Eye (tissue), 1 donor: ENCODE data around the gene PODN.

Source experiments
- DNase-seq: peaks from one replicate; pipeline ENCODE4 v3.0.0-alpha.2; 2015

The PODN gene

DNA sequence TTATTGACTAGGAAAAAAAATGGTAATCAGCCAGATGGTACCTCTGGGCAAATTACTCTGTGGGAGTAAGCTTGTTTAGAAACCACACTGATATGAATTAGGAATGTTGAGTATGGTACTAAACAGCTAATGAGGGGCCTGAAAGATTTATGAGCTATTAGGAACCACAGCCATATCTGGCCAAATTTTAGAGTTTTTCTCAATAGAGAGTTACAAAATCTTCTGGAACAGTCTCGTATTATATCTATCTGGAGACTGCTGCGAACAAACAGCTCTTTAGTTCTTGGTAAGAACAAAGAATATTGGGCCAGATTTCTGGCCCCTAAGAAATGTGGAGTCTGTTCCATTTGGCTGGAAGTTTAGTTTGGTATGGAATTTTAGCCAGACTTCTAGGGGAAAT lies 4.9 kb upstream of the PODN start:
- no peak for DNase-seq

DNA sequence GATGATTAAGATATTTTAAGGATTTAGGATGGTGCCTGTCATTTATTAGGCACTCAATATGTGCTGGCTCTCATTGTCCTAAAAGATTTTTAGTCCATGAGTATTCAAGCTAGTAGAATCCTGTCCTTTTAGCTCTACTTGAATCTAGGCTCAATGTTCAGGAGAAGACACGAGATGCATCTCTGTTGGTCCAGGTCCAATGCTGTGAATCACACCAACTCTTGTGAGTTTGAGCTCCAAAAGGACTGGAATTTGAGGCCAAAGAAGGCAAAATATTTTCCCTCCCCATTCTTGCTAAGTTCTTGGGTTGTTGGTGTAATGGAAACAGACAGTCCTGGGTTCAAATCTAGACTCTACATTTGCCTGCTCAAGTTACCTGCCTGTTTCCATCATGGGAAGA lies 1.4 kb upstream of the PODN start:
- DNase-seq: no peak

DNA sequence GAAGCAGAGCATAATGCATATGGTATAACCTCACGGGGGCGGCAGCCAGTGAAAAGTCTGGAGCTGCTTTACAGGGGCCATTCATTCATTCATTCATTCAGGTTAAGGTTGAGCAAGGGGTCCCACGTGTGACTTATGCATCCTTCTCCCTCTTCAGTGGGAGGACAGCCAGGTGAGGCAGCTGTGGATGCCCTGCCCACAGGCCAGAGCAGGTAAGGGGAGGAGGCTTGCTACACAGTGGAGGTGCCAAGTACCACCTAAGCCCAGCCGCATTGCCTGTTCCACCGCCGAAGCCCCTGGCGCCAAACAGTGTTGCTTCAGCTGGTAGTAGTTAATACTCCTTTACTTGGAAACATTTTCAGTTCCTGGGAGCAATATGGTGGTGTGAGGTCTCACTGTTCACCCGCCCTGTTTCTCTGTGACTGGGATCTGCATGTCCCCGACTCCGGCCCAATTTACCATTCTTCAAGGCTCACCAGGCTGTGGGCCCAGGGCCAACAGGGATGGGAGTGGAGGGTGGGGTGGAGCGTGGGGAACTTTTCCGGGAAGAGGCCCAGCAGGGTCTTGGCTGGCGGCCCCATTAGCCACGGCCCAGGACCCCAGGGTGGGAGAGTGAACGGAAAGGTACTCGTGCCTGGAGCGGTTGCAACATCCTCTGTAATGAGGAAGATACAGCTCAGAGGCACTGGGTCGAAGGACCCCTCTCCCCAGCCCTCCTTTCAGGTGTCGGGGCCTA lies 722 bp upstream of the PODN start:
- peak; percentile 72 for DNase-seq

DNA sequence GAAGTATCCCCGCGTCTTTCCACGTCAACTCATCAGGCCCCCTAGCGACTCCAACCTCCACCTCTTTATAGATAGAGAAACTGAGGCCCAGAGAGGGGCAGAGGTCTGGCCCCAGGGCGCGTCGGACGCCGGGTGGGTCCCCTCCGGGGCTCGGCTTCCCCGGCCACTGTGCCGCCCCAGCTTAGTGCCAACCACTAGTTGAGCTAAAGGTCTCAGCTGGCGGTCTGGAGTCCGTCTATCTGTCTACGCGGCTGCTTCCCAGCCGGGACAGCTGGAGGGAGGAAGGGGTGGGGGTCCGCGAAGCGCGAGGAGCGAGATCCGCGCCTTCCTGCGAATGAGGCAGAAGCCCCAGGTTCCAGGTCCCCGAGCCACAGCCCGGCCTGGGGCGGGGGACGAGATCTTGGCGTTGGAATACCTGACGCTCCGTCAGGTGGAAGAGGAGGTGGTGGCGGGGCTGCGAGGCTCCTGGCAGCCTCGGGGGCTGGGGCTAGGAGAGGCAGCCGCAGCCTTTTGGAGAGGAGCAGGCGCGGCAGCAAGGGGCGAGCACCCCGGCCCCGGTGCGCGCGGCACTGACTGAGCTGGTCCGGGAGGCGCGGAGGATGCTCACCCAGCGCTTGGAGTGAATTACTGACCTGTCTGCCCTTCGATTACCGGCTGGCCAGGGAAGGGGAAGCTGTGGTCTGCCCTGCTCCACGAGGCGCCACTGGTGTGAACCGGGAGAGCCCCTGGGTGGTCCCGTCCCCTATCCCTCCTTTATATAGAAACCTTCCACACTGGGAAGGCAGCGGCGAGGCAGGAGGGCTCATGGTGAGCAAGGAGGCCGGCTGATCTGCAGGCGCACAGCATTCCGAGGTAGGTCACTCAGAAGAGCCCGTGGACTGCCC lies 937 bp downstream of the PODN start:
- DNase-seq: peak; percentile 60

DNA sequence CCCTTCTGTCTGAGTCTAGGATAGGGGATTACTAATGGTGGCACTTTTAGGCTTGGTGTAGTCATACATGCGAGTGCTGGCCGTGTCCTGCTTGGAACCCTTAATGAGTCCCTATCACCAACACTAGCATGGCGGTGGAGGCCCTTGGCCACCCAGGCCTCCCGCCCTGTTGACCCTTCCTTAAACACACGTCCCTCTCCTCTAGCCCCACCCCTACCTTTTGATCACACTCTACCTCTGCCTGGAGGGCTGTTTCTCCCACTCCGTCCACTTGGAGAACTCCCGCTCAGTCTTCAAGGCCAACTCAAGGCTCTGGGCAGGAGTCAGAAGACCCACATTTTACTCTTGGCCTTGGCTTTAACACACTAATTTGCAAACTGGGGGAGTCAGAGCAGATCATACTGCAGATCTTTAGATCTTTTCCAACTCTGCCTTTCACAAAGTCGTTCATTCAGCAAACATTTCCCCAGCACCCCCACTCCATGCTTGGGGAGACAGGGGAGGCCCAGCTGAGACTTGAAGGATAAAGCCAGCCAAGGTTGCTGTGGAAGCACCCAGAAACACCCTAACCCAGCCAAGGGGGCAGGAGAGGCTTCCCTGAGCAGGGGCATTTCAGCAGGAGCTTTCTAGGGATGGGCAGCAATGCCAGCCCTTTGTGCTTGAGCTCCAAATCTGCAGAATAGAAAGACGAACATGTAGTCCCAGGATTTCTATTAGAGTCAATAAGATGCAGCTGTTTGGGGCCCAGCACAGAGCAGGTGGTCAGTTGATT lies 1.9 kb downstream of the PODN start:
- DNase-seq: no peak

DNA sequence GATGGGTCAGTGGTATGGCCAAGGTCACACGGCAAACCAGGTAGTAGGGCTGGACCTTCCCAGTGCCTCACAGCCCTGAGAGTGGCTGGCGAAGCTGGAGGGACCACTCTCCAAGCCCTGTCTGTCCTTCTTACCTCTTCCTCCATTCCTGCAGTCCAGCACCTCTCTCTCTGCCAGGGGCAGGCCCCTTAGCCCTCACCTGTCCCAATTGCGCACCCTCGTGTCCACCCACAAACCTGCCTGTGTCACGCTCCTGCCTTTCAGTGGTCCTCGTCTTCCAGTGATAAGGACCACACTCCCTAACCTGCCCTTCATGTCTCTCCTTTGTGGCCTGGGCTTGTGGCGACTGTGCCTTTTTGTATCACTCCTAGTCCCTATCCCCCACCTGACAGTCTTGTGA lies 3.4 kb downstream of the PODN start:
- DNase-seq: no peak

DNA sequence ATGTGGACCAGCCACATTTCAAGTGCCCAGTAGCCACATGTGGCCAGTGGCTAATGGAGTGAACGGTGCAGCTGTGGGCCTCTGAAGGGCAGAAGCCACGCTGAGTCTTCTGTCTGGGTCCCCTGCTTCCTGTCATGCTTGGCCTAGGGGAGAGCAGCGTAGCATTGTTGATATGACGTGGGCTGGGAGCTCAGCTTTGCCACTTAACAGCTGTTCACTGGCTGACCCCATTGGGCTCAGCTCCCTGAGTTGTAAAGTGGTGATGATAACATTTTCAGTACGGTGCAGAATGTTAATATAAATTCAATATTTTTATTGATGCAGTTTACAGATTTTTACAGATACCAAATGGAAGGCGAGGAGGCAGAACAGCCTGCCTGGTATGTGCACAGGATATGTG lies 4.5 kb downstream of the PODN start:
- DNase-seq: no peak

DNA sequence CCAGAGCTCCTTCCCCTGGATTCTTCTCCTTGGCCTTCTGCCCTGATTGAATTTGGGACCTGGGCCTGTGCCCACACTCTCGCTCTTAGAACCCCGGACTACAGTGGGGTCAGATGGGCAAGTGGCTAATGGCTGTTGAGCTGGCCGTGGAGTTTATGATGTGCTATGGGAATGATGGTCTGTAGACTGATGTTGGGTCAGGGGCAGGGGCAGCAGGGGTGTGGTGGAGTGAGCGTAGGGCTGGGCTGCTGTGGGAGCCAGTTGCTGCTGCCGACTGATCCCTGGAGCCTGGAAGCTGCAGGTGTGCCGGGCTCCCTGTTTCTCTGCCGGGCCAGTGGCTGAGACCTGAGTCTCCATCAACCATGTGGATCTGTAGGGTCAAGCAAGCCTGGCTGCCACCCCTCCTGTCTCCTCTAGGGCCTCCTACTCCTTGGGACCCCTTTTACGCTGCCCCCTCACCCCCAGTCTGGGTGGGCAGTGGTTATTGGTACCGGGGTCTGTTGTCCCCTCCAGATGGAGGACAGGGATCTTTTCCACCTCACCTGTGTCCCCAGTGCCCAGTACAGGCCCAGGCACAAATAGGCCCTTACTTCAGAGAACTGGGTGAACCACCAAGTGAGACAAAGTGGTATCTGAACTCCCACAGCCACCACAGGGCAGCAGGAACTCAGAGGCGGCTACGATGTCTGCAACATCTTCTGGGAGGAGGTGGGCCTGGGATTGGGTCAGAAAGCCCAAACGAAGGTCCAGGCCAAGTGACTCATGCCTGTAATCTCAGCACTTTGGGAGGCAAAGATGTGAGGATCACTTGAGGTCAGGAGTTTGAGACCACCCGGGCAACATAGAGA lies 5.1 kb downstream of the PODN start:
- DNase-seq: no peak

DNA sequence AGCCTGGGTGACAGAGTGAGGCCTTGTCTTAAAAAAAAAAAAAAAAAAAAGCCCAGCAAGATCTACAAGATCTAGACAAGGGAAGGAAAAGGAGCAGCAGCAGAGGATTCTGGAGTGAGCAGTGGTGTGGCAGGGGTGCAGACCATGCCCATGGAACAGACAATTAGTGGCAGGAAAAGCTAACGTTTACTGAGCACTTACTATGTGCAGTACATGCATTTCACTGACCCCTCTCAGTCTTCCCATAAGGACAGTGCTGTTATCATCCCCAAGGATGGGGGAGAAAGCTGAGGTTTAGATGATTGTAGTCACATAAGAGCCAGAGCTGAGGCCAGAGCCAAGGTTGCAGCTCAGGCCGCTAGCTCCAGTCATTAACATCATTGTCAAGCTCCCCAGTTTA lies 5.9 kb downstream of the PODN start:
- no peak for DNase-seq

DNA sequence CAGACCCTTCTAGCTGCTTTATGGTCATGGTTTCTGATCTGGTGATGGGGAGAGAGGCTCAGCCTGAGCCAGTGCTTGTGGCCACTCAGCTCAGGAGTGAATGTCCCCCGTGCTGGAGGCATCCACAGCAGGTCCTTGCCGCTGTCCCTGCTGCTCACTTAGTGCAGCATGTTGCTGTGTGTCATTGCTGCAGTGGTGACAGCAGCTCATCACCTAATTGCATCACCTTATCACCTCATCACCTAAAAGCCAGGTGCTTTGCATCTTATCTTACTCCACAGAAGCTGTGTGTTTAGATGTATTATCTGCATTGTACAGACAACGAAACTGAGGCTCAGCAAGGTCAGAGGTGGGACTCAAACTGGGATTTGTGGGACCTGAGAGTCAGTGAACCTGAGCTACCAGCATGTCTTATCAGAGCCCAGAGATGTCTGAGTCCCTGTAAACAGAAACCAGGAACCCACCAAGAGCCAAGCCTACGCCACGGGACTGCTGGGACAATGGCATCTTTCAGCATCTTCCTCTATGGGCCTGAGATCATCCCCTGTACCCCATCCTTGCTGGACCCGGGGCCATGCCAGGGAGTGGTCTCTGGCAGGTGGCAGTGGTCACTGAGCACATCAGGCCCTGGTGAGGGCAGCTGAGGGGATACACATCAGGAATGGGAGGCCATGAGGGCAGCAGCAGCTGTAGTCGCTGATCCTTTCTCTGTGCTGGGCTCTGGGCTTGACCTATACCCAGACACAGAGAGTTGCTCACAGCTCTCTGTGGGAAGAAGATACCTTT lies 6.5 kb downstream of the PODN start:
- no peak for DNase-seq

DNA sequence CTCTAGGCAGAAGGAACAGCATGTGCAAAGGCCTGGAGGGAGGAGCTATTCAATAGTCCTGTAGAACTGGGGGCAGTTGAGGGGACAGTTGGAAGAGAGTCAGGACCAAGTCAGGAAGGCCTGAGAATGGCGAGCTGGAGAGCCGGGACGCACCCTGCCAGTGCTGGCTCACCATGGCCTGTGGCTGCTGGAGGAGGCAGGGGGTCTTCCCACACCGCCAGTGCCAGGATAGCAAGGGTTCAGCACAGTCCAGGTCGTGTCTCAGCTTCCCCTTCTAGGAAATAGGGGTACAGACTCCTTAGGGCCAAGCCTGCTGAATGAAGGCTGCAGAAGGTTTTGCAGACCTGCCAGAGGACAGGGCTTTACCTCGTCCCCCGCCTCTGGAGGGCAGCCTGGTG lies 7.3 kb downstream of the PODN start:
- DNase-seq: no peak

DNA sequence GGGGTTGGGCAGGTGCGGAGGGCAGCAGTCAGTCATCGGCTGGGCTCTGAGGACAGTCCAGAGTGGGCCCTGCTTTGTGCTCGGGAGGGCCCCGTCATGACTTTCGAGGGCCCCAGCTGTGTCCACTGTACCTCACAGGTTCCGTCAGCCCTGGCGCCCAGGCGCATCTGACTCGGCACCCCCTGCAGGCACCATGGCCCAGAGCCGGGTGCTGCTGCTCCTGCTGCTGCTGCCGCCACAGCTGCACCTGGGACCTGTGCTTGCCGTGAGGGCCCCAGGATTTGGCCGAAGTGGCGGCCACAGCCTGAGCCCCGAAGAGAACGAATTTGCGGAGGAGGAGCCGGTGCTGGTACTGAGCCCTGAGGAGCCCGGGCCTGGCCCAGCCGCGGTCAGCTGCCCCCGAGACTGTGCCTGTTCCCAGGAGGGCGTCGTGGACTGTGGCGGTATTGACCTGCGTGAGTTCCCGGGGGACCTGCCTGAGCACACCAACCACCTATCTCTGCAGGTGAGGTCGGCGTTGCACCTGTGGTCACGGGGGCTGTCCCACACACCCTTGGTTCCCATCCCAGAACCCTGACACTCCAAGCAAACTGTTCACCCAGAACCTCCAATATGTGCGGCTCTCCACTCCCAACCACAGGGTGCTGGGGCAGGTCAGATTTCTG lies 7.8 kb downstream of the PODN start:
- no peak for DNase-seq

DNA sequence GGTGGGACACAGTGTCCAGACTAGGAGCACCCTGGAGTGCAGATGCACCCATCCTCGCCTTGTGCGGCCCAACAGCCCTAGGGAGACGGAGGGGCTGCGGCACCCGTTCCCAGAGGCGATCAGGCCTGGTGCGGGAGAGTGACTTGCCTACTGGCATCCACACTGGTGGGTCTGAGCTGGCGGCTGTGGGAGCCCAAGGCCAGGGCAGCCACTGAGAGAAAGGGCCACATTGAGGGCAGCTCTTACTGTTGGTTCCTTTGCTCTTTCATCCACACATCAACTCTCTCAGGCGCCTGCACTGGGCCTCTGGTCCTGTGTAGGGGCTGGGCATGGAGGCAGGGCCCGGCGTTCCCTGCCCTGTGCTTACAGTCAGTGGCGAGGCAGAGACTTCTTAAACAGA lies 8.6 kb downstream of the PODN start:
- DNase-seq: no peak

DNA sequence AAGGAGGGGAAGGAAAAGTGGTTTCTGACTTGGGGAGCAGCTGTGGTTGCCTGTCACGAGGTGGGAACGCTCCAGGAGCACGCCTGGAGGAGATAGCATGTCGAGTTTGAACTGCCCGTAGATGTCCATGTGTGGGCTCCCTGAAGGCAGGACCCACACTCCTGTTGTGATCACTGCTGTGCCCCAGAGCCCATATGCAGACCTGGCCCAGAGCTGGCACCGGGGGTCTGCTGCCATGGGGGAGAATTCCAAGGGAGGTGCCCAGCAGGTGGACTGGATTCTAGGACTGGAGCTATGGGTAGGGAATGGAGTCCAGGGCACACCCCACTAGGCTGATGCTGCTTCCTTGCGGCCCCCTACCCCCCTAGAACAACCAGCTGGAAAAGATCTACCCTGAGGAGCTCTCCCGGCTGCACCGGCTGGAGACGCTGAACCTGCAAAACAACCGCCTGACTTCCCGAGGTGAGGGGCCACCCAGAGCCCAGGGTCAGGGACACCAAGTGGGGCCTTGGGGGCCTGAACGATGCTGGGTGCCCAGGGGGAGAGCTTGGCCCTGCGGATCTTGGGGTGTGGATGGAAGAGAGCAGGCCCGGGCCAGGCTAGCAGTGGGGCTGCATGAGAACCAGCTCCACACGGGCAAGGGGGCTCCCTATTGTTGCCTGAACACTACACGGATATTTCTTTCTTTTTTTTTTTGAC lies 9.3 kb downstream of the PODN start:
- DNase-seq: no peak

DNA sequence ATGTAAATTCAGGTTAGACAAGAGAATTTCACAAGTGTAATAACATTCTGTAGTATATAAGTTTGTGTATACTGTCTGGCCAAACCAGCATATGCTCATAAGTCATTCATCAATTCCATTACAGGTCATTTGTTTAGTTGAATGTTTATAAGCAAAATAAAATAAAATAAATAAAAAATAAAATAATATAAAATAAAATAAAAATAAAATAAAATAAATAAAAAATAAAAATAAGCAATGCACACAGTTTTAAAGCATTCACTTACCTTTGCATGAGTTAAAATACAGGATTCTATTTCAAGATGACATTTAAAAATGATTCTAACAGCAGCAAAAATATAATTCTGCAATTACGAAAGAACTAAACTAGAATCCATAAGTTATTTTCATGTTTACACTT lies 9.9 kb downstream of the PODN start:
- DNase-seq: no peak

DNA sequence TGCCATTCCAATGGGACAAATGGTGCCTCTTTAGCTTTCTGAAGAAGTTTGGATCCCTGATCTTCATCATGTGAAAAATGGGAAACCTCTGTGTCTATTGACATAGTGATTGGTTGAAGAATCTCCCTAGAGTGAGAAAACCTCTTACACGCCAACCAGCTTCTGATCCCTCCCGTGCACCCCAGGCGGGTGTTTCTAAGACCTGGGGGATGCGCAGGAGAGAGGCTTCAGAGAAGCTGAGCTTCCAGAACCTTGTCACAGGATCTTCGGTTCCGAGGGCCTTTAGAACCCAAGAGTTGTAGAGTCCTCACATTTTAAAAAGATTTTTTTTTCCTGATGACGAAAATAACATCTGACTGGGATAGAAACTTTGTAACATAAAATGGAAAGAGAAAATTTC lies 11.3 kb downstream of the PODN start:
- DNase-seq: no peak

DNA sequence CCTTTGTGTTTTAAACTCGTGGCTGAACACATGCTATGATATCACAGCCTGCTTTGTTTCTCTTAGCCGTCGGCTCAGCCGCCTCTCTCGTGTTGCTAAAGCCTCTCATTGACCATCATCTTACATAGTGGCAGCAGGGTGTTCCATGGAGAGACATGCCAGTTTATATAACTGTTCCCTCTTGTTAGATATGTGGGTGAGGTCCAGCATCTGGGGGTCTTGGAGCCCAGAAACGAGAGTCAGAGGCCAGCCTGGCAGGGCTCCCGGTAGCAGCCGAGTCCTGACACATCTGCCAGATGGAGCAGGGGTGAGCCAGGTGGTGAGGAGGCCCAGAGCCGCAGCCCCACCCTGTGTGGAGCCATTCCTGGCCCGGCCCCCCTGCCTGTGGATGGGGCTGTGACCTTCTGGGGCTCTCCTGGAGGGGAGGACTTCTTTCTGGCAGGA lies 11.9 kb downstream of the PODN start:
- peak; percentile 64 for DNase-seq

DNA sequence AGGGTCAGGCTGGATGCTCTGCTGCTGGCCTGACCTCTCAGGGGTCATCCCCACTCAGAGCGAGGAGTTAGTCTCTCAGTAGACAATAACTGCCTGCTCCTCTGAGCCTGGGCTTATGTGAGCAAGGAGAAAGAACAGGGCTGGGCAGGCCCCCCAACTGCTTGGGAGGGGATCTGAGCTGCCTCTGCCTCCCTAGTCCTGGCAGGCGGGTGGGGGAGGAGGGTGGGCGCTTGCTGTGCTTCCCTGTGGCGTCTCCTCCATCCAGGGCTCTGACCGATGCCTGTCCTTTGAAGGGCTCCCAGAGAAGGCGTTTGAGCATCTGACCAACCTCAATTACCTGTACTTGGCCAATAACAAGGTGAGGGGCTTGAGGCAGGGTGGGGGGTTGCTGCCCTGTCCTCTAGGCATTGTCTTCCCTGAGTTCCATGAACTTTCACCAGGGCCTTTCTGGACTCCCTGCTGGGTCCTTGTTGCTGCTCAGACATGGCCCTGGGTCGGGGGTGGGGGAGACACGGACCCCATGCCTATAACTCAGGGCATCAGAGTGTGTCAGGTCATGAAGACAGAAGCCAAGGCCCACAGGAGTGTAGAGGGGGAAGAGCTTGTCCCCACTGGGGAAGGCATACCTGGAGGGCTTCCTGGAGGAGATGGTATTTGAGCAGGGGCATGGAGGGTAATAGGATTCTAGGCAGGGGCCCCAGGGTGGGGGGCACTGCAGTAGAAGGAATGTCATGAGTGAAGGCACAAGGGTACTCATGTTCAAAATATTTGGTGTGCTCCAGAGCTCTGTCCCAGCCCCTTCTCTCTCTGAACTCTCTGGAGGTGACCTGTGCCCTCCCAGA lies 12.5 kb downstream of the PODN start:
- no peak for DNase-seq

DNA sequence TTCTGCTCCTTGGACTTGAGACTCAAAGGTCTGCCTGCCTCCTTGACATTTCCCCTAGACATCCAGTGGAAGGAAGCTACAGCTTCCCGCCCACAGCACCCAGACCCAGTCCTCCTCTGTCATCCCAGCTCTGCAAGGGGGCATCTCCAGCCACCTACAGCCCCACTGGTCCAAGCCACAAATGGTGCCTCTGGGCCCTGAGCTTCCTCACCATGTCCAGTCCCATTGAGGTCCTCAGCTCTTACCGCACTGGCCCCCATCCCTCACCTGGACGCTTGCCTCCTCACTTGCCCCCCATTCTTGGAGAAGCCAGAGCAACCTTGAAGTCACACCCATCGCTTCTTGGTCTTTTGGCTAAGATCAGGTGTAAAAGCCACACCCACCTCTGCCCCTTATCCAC lies 13.2 kb downstream of the PODN start:
- no peak for DNase-seq

DNA sequence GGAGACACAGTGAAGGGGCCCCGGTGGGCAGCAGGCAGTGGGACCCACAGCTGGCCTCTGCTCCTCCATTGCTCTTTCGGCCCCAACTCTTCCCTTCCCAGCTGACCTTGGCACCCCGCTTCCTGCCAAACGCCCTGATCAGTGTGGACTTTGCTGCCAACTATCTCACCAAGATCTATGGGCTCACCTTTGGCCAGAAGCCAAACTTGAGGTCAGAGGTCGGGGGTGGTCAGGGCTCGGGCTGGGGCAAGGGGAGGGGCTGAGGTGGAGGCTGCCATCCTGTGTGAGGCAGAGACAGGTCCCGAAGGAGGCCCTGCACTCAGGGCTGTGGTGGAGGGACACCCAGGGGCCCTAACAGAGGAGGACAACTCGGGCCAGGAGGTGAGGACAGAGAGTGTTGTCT lies 13.7 kb downstream of the PODN start:
- no peak for DNase-seq
